Activated CD4-positive, alpha-beta T cell treated with anti-CD3 and anti-CD28 coated beads, Interleukin-2, amount 50 U/mL, for 4 hours (primary cell): ENCODE results near the gene LRP1-AS.

ENCODE experiments used
- DNase-seq, 2 experiments: peaks; one replicate each; pipeline ENCODE4 v3.0.0-alpha.2; 2020

The LRP1-AS gene

DNA sequence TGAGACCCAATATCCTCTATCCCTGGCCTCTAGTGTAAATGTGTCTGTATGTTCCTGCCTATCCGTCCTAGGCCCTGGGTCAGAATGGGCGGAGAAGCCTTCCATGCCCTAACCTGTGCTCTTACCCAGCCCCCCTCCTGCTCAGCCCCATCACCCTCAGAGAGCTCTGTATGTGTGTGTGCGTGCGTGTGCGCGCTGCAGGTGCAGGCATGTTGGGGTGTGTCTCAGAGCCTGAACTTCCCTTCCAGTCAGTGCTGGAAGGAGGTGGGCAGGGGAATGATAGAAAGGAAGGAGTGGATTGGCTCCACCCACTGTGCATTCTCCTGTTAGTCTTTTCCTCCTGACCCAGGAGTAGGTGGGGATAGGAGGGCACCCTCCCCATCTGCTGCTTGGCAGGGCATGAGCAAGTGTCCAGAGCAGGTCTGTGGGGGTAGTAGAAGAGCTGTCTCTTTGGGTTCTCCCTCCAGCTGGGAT, 51.3 kb downstream of the LRP1-AS start:
- DNase-seq: no peak

DNA sequence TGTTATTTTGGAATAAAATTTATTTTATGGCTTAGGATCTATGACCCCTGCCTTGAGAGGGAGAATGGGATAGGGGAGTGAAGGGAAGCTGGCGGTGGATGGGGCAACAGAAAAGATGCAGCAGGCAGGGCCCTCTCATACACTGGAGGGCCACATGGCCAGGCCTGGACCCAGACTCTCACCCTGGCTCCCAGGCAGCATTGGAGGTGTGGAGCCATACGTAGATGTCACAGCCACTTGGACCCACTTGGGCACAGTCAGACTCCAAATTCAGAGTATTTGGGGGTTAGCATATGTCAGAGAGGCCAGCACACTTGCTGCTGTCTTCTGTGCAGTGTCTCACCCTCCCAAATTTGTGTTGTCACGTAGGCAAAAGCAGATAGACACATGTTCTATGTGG, 52.0 kb downstream of the LRP1-AS start:
- no peak for DNase-seq
